Breast epithelium (tissue), 4 donors: ENCODE data around the gene VAT1L. TPM values are rescaled to one million over a fixed set of nuclear protein-coding genes. Genes with fewer than 3 reads are reported as not detected.

Experiments
- DNase-seq, 2 donors: peaks; one replicate each; pipeline ENCODE4 v3.0.0-alpha.2; 2019; ENCODE audit warnings: low spot score in 2 of 2
- H3K27ac ChIP-seq, 2 donors: fragments of 200-600 bp; sonication (generic) in 1 of 2; one replicate each; pipeline ENCODE4 v1.5.1; 2016 to 2019; ENCODE audit warnings: mild to moderate bottlenecking in 1 of 2
- H3K27me3 ChIP-seq, 2 donors: fragments of 200-600 bp; sonication (generic) in 1 of 2; one replicate each; pipeline versions ENCODE4 v1.5.1 to v1.6.0; 2017 to 2019; ENCODE audit warnings: control low read depth in 1 of 2, mild to moderate bottlenecking in 1 of 2
- H3K36me3 ChIP-seq: fragments of 200-600 bp; one replicate; pipeline ENCODE4 v1.5.1; 2019
- H3K4me1 ChIP-seq, 2 donors: fragments of 200-600 bp; sonication (generic); one replicate each; pipeline ENCODE4 v1.5.1; 2016 to 2019; ENCODE audit warnings: control low read depth in 1 of 2
- H3K4me3 ChIP-seq, 3 donors: fragments of 200-600 bp; sonication (generic); 1 replicate in 2 of 3; 2 replicates in 1 of 3; pipeline ENCODE4 v1.5.1; 2016 to 2019; ENCODE audit warnings: mild to moderate bottlenecking in 3 of 3, moderate library complexity in 2 of 3
- H3K9me3 ChIP-seq, 2 donors: fragments of 200-600 bp; sonication (generic) in 1 of 2; one replicate each; pipeline ENCODE4 v1.5.1; 2016 to 2019; ENCODE audit warnings: control low read depth in 1 of 2
- POLR2A ChIP-seq: fragments of 450-650 bp; IDR thresholded peaks from one replicate; pipeline ENCODE4 v1.6.1; 2016; ENCODE audit warnings: antibody characterized with exemption, mild to moderate bottlenecking, moderate library complexity
- POLR2AphosphoS5 ChIP-seq, 3 donors: sonication (generic); formaldehyde crosslinking; IDR thresholded peaks; one replicate each; pipeline ENCODE4 v1.6.1; 2017; ENCODE audit warnings: antibody characterized with exemption in 3 of 3
- intact Hi-C: fragments of 100-400 bp; cut with DNase I; formaldehyde crosslinking; loops from one replicate; pipeline ENCODE4 v1.15.1; 2023; ENCODE audit warnings: low total_unique reads
- total RNA-seq, 3 donors: library from RNA; depleted of rRNA; stranded (reverse); fragments of >200 nt; gene quantifications; one replicate each; pipeline ENCODE4 v1.1.0, GENCODE V29; 2016
- TF ChIP-seq, protein P1 (sequence below), 3 donors: fragments of 450-650 bp; IDR thresholded peaks; one replicate each; pipeline ENCODE4 v1.5.1; 2016 to 2017; ENCODE audit warnings: antibody characterized with exemption in 3 of 3, mild to moderate bottlenecking in 3 of 3, moderate library complexity in 3 of 3

Gene VAT1L
- total RNA-seq, 3 donors from 2014 or later: 0.33 to 0.88 TPM; not detected in 1

DNA sequence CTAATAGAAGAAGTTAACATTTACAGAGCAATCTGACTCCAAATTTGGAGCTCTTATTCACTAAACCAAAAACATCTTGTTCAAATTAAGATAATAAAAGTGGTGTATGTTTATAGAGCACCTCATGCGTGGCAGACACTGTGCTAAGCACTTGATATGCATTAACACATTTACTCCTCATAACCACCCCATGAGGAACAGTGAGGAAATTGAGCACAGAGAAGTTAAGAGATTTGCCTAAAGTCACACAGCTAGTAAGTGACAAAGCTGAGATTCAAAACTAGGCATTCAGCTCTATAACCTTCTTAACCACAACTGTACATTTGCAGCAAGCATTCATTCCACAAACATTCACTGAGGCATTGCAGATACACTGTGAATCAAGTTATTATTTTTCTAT, 94.0 kb downstream of the VAT1L start:
- H3K36me3 ChIP-seq: no peaks in the 10 kb centered on the region
- no peaks in the 10 kb centered on the region for H3K27me3 ChIP-seq
- H3K4me3 ChIP-seq: no peak overlapping the region
- H3K4me1 ChIP-seq: no peaks in the 10 kb centered on the region
- no peak overlapping the region for H3K27ac ChIP-seq
- TF ChIP-seq POLR2A (no peak), POLR2AphosphoS5 (IDR thresholded peaks at IDR 0.05) (no peak)
- TF ChIP-seq, protein P1, sequence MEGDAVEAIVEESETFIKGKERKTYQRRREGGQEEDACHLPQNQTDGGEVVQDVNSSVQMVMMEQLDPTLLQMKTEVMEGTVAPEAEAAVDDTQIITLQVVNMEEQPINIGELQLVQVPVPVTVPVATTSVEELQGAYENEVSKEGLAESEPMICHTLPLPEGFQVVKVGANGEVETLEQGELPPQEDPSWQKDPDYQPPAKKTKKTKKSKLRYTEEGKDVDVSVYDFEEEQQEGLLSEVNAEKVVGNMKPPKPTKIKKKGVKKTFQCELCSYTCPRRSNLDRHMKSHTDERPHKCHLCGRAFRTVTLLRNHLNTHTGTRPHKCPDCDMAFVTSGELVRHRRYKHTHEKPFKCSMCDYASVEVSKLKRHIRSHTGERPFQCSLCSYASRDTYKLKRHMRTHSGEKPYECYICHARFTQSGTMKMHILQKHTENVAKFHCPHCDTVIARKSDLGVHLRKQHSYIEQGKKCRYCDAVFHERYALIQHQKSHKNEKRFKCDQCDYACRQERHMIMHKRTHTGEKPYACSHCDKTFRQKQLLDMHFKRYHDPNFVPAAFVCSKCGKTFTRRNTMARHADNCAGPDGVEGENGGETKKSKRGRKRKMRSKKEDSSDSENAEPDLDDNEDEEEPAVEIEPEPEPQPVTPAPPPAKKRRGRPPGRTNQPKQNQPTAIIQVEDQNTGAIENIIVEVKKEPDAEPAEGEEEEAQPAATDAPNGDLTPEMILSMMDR (IDR thresholded peaks at IDR 0.05): no peak
- intact Hi-C loops: no loop called here
- H3K9me3 ChIP-seq: no peaks in the 10 kb centered on the region
- no peak for DNase-seq

DNA sequence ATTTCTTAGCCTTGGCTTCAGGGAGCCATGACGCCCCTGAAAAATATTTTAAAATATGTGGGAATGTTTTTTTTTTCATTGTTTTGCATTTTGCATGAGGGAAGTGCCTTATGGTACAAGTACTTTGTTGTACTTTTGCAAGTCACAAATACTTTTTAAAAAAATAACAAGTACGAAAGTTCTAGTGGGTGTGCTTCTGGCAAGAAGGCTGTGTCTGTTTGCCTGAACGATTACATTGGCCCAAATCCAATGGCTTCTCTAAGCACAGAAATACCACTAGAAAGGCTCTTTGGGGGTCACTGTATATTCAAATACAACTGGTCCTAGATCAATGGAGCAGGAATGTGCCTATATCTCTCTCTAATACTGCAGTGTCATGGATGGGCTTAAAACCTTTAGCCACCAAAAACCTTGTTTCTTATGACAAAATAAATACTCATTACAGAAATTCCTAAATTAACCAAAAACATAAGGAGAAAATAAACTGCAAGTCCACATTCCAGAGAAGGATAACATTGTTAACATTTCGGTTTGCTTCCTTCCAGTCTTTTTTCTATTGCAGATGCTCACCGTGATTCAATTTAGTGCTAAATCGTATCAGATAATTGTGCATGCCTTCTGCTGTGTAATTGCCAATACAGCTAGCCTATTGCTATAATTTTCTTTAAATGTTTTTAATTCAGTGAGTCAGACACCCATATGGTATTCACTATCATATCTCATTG, 97.4 kb downstream of the VAT1L start:
- no peak for DNase-seq
- Histone ChIP-seq H3K9me3 (no peaks in the 10 kb centered on the region), H3K27me3 (no peaks in the 10 kb centered on the region), H3K4me3 (no peak overlapping the region), H3K27ac (no peak overlapping the region), H3K36me3 (no peaks in the 10 kb centered on the region), H3K4me1 (no peaks in the 10 kb centered on the region)
- no peak for TF ChIP-seq POLR2A
- TF ChIP-seq POLR2AphosphoS5 (IDR thresholded peaks at IDR 0.05): no peak
- TF ChIP-seq, protein P1 (IDR thresholded peaks at IDR 0.05): no peak
- intact Hi-C loops: loop anchor here (5.0 kb wide), 1 partner anchor 272 kb away; no protein-coding TSS in a partner anchor

DNA sequence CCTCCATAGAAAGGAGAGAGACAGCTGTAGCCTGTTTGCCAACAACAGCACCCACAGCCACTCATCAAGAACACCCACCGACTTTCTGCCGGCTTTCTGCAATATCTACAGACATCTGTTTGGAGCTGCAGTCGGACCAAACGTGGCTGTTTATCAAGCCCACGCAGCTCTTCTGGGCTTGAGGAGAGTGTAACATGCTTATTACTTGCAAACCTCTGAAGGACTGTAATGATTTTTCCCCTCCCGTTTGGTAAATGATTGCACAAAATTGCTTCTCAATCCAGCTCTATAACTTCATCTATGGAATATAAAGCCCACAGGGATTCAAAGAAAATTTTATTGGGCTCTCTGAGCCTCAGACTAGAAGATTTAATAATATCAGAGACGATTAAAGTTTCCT, 100.5 kb downstream of the VAT1L start:
- intact Hi-C loops: loop anchor here (5.0 kb wide), 1 partner anchor 268 kb away; no protein-coding TSS in a partner anchor
- Histone ChIP-seq H3K36me3 (no peaks in the 10 kb centered on the region), H3K27ac (no peak overlapping the region), H3K27me3 (no peaks in the 10 kb centered on the region), H3K9me3 (no peaks in the 10 kb centered on the region), H3K4me3 (no peak overlapping the region), H3K4me1 (no peaks in the 10 kb centered on the region)
- TF ChIP-seq POLR2AphosphoS5 (IDR thresholded peaks at IDR 0.05) (no peak), POLR2A (no peak)
- TF ChIP-seq, protein P1 (IDR thresholded peaks at IDR 0.05): no peak
- no peak for DNase-seq

DNA sequence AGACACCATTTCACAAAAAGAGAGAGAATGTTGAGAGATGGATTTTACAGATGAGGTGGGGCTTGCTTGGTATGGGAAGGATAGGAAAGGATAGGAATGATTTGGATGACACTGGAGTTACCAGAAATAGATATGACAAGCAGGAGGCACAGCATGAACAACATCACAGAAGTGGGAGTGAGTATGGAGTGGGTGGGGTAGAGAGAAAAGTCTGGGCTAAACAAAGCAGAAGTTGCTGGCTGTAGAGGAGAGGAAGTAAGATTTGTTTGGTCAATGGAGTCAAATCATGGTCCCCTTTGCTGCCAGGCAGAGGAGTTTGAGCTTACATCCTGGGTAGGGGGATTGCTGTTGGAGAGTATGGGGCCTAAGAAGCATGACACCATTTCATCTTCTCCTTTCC, 101.7 kb downstream of the VAT1L start:
- no peak for DNase-seq
- no peak overlapping the region for H3K27ac ChIP-seq
- H3K27me3 ChIP-seq: no peaks in the 10 kb centered on the region
- intact Hi-C loops: no loop called here
- no peaks in the 10 kb centered on the region for H3K36me3 ChIP-seq
- H3K9me3 ChIP-seq: no peaks in the 10 kb centered on the region
- H3K4me3 ChIP-seq: no peak overlapping the region
- TF ChIP-seq POLR2A (no peak), POLR2AphosphoS5 (IDR thresholded peaks at IDR 0.05) (no peak)
- TF ChIP-seq, protein P1 (IDR thresholded peaks at IDR 0.05): no peak
- H3K4me1 ChIP-seq: no peaks in the 10 kb centered on the region

DNA sequence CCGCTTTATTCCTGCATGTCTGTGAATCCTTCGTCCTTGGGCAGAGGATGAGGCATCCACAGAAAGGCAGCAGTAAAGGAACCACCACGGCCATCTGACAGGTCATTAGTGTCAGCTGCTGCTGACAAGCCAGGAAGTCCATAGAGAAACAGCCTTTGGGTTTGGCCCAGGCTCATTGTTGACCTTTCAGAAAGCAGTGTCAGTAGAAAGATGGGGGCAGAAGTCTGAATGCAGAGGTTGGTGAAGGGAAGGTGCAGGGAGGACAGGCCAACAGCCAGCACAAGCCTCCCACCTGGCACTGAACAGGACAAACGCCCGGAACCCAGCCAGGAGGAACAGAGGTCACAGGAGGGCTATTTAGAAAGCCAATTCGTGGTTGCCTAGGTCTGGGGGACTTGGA, 105.8 kb downstream of the VAT1L start:
- no peaks in the 10 kb centered on the region for H3K27me3 ChIP-seq
- intact Hi-C loops: no loop called here
- DNase-seq: no peak
- H3K9me3 ChIP-seq: no peaks in the 10 kb centered on the region
- no peaks in the 10 kb centered on the region for H3K4me1 ChIP-seq
- no peaks in the 10 kb centered on the region for H3K36me3 ChIP-seq
- TF ChIP-seq POLR2AphosphoS5 (IDR thresholded peaks at IDR 0.05) (no peak), POLR2A (no peak)
- TF ChIP-seq, protein P1 (IDR thresholded peaks at IDR 0.05): no peak
- no peak overlapping the region for H3K4me3 ChIP-seq
- H3K27ac ChIP-seq: no peak overlapping the region
